Mesendoderm (in vitro differentiated cells): ENCODE measurements around the gene LIN28A.

ENCODE experiments used
- DNase-seq: peaks from one replicate; pipeline ENCODE4 v3.0.0; 2013
- H2AK5ac ChIP-seq: 2 replicates; pipeline ENCODE4 v1.6.1; 2013; ENCODE audit warnings: low read length, inconsistent platforms
- H2BK120ac ChIP-seq: 2 replicates; pipeline ENCODE4 v1.6.1; 2013; ENCODE audit warnings: low read depth, mild to moderate bottlenecking, low read length, moderate library complexity, mixed read lengths
- H2BK15ac ChIP-seq: replicated peaks from 2 replicates; pipeline ENCODE4 v1.6.1; 2013; ENCODE audit warnings: low read depth, mild to moderate bottlenecking, moderate library complexity
- H2BK5ac ChIP-seq: 2 replicates; pipeline ENCODE4 v1.6.1; 2013; ENCODE audit warnings: low read length, inconsistent platforms
- H3K18ac ChIP-seq: 2 replicates; pipeline ENCODE4 v1.6.1; 2013; ENCODE audit warnings: mild to moderate bottlenecking, low read length, mixed read lengths
- H3K23ac ChIP-seq: one replicate; pipeline ENCODE4 v1.6.1; 2013; ENCODE audit warnings: low read length
- H3K27ac ChIP-seq: 2 replicates; pipeline ENCODE4 v1.5.1; 2013; ENCODE audit warnings: low read depth, mild to moderate bottlenecking, inconsistent platforms, low read length, moderate library complexity
- H3K27me3 ChIP-seq: 2 replicates; pipeline ENCODE4 v1.6.1; 2013; ENCODE audit warnings: low read length, control low read depth, mild to moderate bottlenecking, inconsistent platforms; ENCODE audit not compliant: insufficient read depth, poor library complexity
- H3K36me3 ChIP-seq: 2 replicates; pipeline ENCODE4 v1.6.1; 2013; ENCODE audit warnings: low read length, inconsistent platforms; ENCODE audit not compliant: control insufficient read depth, insufficient read depth
- H3K4ac ChIP-seq: one replicate; pipeline ENCODE4 v1.6.1; 2013; ENCODE audit warnings: low read depth, mild to moderate bottlenecking, low read length, moderate library complexity
- H3K4me1 ChIP-seq: 2 replicates; pipeline ENCODE4 v1.6.1; 2013; ENCODE audit warnings: low read depth, low read length, inconsistent platforms; ENCODE audit not compliant: control insufficient read depth
- H3K4me2 ChIP-seq: 2 replicates; pipeline ENCODE4 v1.6.1; 2013; ENCODE audit warnings: low read length
- H3K4me3 ChIP-seq: 2 replicates; pipeline ENCODE4 v1.5.1; 2013; ENCODE audit warnings: mild to moderate bottlenecking, low read length
- H3K56ac ChIP-seq: one replicate; pipeline ENCODE4 v1.6.1; 2013; ENCODE audit warnings: low read length
- H3K79me1 ChIP-seq: 2 replicates; pipeline ENCODE4 v1.6.1; 2013; ENCODE audit warnings: low read length, inconsistent platforms
- H3K79me2 ChIP-seq: 2 replicates; pipeline ENCODE4 v1.6.1; 2013; ENCODE audit warnings: mild to moderate bottlenecking, low read length; ENCODE audit not compliant: control insufficient read depth, insufficient read depth
- H3K9ac ChIP-seq: 2 replicates; pipeline ENCODE4 v1.6.1; 2013; ENCODE audit warnings: low read length, inconsistent platforms
- H4K5ac ChIP-seq: one replicate; pipeline ENCODE4 v1.6.1; 2013; ENCODE audit warnings: low read length
- H4K8ac ChIP-seq: one replicate; pipeline ENCODE4 v1.6.1; 2013; ENCODE audit warnings: low read depth, mild to moderate bottlenecking, control low read depth, low read length, moderate library complexity
- WGBS: extraction: QIAGEN DNeasy Blood & Tissue Kit; methylation state at CpG from one replicate; pipeline ENCODE4 v1.1.7; 2013; ENCODE audit warnings: low lambda C conversion rate, missing lambda C conversion rate; ENCODE audit not compliant: insufficient coverage; ENCODE audit errors: extremely low coverage; 5-methylcytosine and 5-hydroxymethylcytosine counted together

The LIN28A gene

GRCh38 chr1:26391450-26391849, 19.2 kb upstream of the LIN28A start:
- H4K8ac ChIP-seq: no peak overlapping the region

GRCh38 chr1:26395754-26396153, 14.9 kb upstream of the LIN28A start:
- Histone ChIP-seq H3K36me3 (no peaks in the 10 kb centered on the region), H2BK15ac (no peak overlapping the region), H4K8ac (no peak overlapping the region), H3K23ac (no peak overlapping the region), H3K9ac (no peak overlapping the region), H3K18ac (no peak overlapping the region), H4K5ac (no peak overlapping the region), H2BK5ac (no peak overlapping the region), H3K79me2 (no peaks in the 10 kb centered on the region), H3K79me1 (no peaks in the 10 kb centered on the region), H3K4me3 (no peak overlapping the region), H3K4me2 (no peak overlapping the region), H3K4ac (no peak overlapping the region), H3K27me3 (no peaks in the 10 kb centered on the region), H2AK5ac (no peak overlapping the region), H2BK120ac (no peak overlapping the region), H3K4me1 (no peaks in the 10 kb centered on the region), H3K56ac (no peak overlapping the region), H3K27ac (no peak overlapping the region)
- no CpG with 5 or more reads among the region's 8 CpGs for WGBS
- DNase-seq: no peak

More at GRCh38 chr1:26391450-26391849, 19.2 kb upstream of the LIN28A start:
- no CpG with 5 or more reads among the region's 3 CpGs for WGBS
- Histone ChIP-seq H3K4me3 (no peak overlapping the region), H3K79me1 (no peaks in the 10 kb centered on the region), H3K4ac (no peak overlapping the region), H2BK120ac (no peak overlapping the region), H4K5ac (no peak overlapping the region), H3K18ac (no peak overlapping the region), H2AK5ac (no peak overlapping the region), H3K56ac (no peak overlapping the region), H3K27me3 (no peaks in the 10 kb centered on the region), H2BK15ac (no peak overlapping the region), H3K27ac (no peak overlapping the region), H3K4me1 (no peaks in the 10 kb centered on the region), H3K9ac (no peak overlapping the region), H2BK5ac (no peak overlapping the region), H3K23ac (no peak overlapping the region), H3K79me2 (no peaks in the 10 kb centered on the region), H3K36me3 (no peaks in the 10 kb centered on the region), H3K4me2 (no peak overlapping the region)
- peak; percentile 75 for DNase-seq

- H4K8ac ChIP-seq: no peak overlapping the region
- H2BK120ac ChIP-seq: no peak overlapping the region
- WGBS: no CpG with 5 or more reads among the region's 3 CpGs
- H3K4me2 ChIP-seq: no peak overlapping the region
- no peak overlapping the region for H3K9ac ChIP-seq
- H3K4me3 ChIP-seq: no peak overlapping the region
- H2BK5ac ChIP-seq: no peak overlapping the region
- no peak for DNase-seq
- H3K4ac ChIP-seq: no peak overlapping the region
- no peak overlapping the region for H3K23ac ChIP-seq
- H3K36me3 ChIP-seq: no peaks in the 10 kb centered on the region
- no peaks in the 10 kb centered on the region for H3K79me2 ChIP-seq
- no peaks in the 10 kb centered on the region for H3K27me3 ChIP-seq
- no peak overlapping the region for H2AK5ac ChIP-seq
- no peak overlapping the region for H4K5ac ChIP-seq
- no peaks in the 10 kb centered on the region for H3K79me1 ChIP-seq
- no peak overlapping the region for H3K56ac ChIP-seq
- H2BK15ac ChIP-seq: no peak overlapping the region
- H3K4me1 ChIP-seq: no peaks in the 10 kb centered on the region
- H3K27ac ChIP-seq: no peak overlapping the region
- H3K18ac ChIP-seq: no peak overlapping the region
Measured at GRCh38 chr1:26399034-26399433, 11.6 kb upstream of the LIN28A start.

DNA sequence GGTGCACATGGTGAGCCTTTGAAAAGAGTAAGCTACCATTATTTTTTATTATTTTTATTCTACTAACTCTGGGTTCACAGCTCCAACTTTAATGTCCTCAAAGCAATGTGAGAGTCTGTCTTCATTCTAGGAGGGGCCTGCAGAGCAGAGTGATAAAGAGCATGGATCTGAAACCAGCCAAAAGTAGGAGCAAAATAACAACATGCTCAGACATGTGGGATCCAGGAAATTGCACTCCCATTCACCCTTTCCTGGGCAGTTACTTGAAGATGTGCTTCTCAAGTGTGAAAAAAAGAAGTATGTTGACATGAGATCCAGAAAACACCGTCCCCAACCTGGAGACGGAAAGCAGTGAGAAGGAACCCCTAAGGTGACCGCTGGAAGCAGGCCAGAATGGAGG, 8.7 kb upstream of the LIN28A start:
- H2BK5ac ChIP-seq: no peak overlapping the region
- H3K4me2 ChIP-seq: no peak overlapping the region
- H3K18ac ChIP-seq: no peak overlapping the region
- no peaks in the 10 kb centered on the region for H3K36me3 ChIP-seq
- H4K5ac ChIP-seq: no peak overlapping the region
- no peak overlapping the region for H3K4ac ChIP-seq
- no peak overlapping the region for H2BK120ac ChIP-seq
- no peak overlapping the region for H3K9ac ChIP-seq
- H3K27ac ChIP-seq: no peak overlapping the region
- H2AK5ac ChIP-seq: no peak overlapping the region
- H3K27me3 ChIP-seq: no peaks in the 10 kb centered on the region
- no peaks in the 10 kb centered on the region for H3K4me1 ChIP-seq
- no peaks in the 10 kb centered on the region for H3K79me1 ChIP-seq
- no peak for DNase-seq
- H3K79me2 ChIP-seq: no peaks in the 10 kb centered on the region
- H3K4me3 ChIP-seq: no peak overlapping the region
- no peak overlapping the region for H3K56ac ChIP-seq
- H4K8ac ChIP-seq: no peak overlapping the region
- H3K23ac ChIP-seq: no peak overlapping the region
- WGBS: no CpG with 5 or more reads among the region's 3 CpGs
- no peak overlapping the region for H2BK15ac ChIP-seq

DNA sequence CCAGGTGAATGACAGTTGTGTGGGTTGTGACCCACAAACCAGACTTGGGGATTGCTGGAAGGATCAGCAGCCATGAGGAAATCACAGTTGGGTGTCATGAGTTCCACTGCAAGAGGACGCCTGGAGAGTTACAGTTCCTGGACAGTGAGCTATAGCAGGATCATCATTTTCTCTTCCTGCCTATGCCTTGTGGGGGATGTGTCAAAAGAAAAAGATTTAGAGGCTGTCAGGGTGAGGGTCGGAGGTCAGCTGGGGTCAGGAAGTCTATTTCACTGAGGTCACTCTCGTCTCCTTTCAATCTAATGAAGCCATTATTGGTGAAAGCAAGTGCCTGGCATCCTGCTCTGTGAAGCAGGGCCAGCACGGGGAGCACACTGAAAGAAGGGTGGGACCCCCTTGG, 7.0 kb upstream of the LIN28A start:
- no peak overlapping the region for H4K8ac ChIP-seq
- H2BK15ac ChIP-seq: no peak overlapping the region
- no peak for DNase-seq
- no peaks in the 10 kb centered on the region for H3K27me3 ChIP-seq
- H3K56ac ChIP-seq: no peak overlapping the region
- no peaks in the 10 kb centered on the region for H3K4me1 ChIP-seq
- no peak overlapping the region for H3K9ac ChIP-seq
- no peak overlapping the region for H3K27ac ChIP-seq
- no peak overlapping the region for H3K4ac ChIP-seq
- no peaks in the 10 kb centered on the region for H3K36me3 ChIP-seq
- no peak overlapping the region for H4K5ac ChIP-seq
- no peak overlapping the region for H2BK120ac ChIP-seq
- no CpG with 5 or more reads among the region's 4 CpGs for WGBS
- no peak overlapping the region for H2BK5ac ChIP-seq
- H3K4me3 ChIP-seq: no peak overlapping the region
- H3K79me1 ChIP-seq: no peaks in the 10 kb centered on the region
- no peak overlapping the region for H2AK5ac ChIP-seq
- no peak overlapping the region for H3K23ac ChIP-seq
- H3K18ac ChIP-seq: no peak overlapping the region
- no peaks in the 10 kb centered on the region for H3K79me2 ChIP-seq
- no peak overlapping the region for H3K4me2 ChIP-seq

GRCh38 chr1:26404641-26405040, 6.0 kb upstream of the LIN28A start:
- H3K4ac ChIP-seq: no peak overlapping the region
- no peak overlapping the region for H3K4me2 ChIP-seq
- no peak overlapping the region for H2BK15ac ChIP-seq
- H3K4me3 ChIP-seq: no peak overlapping the region
- no peaks in the 10 kb centered on the region for H3K79me2 ChIP-seq
- WGBS: no CpG with 5 or more reads among the region's 2 CpGs
- H3K27me3 ChIP-seq: no peaks in the 10 kb centered on the region
- H2BK5ac ChIP-seq: no peak overlapping the region
- H3K9ac ChIP-seq: no peak overlapping the region
- no peak overlapping the region for H3K18ac ChIP-seq
- H3K4me1 ChIP-seq: peaks cover 4% of the 10 kb centered on the region
- H3K56ac ChIP-seq: no peak overlapping the region
- H3K27ac ChIP-seq: no peak overlapping the region
- H3K79me1 ChIP-seq: no peaks in the 10 kb centered on the region
- H4K8ac ChIP-seq: no peak overlapping the region
- H2BK120ac ChIP-seq: no peak overlapping the region
- H2AK5ac ChIP-seq: no peak overlapping the region
- DNase-seq: no peak
- H3K36me3 ChIP-seq: no peaks in the 10 kb centered on the region
- no peak overlapping the region for H4K5ac ChIP-seq
- no peak overlapping the region for H3K23ac ChIP-seq
